Kidney (tissue), 14 donors: ENCODE results near the gene KATNB1. TPM values are rescaled to one million over a fixed set of nuclear protein-coding genes. Genes with fewer than 3 reads are reported as not detected.

Source experiments
- DNase-seq, 5 donors: peaks; one replicate each; pipeline ENCODE4 v3.0.0-alpha.2; 2013 to 2020
- FAIRE-seq: peaks from 2 replicates; lab custom pipeline; 2012; peaks lifted over from hg19 to GRCh38; lab: Jason Lieb, UNC
- H3K27ac ChIP-seq, 2 donors: one replicate each; pipeline ENCODE4 v1.7.0; 2013; ENCODE audit warnings: low read depth in 2 of 2, low read length in 2 of 2, inconsistent platforms in 1 of 2
- H3K27me3 ChIP-seq: one replicate; pipeline ENCODE4 v1.7.1; 2013; ENCODE audit warnings: low read length, inconsistent platforms; ENCODE audit not compliant: control insufficient read depth, insufficient read depth
- H3K36me3 ChIP-seq, 3 donors: one replicate each; pipeline versions ENCODE4 v1.7.0 to v1.7.1; 2013; ENCODE audit warnings: low read length in 3 of 3, control low read depth in 1 of 3, inconsistent platforms in 1 of 3; ENCODE audit not compliant: insufficient read depth in 3 of 3, control insufficient read depth in 2 of 3
- H3K4me1 ChIP-seq, 3 donors: one replicate each; pipeline versions ENCODE4 v1.7.0 to v1.7.1; 2013; ENCODE audit warnings: low read length in 3 of 3, inconsistent platforms in 1 of 3, low read depth in 1 of 3; ENCODE audit not compliant: control insufficient read depth in 2 of 3, insufficient read depth in 2 of 3
- H3K4me3 ChIP-seq, 3 donors: one replicate each; pipeline versions ENCODE4 v1.7.0 to v1.8.1; 2013; ENCODE audit warnings: low read length in 3 of 3, control low read depth in 1 of 3, inconsistent platforms in 1 of 3
- H3K9ac ChIP-seq, 3 donors: one replicate each; pipeline versions ENCODE4 v1.7.0 to v1.7.1; 2013; ENCODE audit warnings: low read length in 3 of 3, control low read depth in 1 of 3, inconsistent platforms in 1 of 3
- H3K9me3 ChIP-seq, 3 donors: one replicate each; pipeline versions ENCODE4 v1.7.0 to v1.7.1; 2013; ENCODE audit warnings: low read length in 3 of 3, control low read depth in 1 of 3, inconsistent platforms in 1 of 3; ENCODE audit not compliant: control insufficient read depth in 2 of 3, insufficient read depth in 1 of 3
- intact Hi-C: fragments of 100-400 bp; cut with DNase I; formaldehyde crosslinking; loops from one replicate; pipeline ENCODE4 v1.11.1; 2022
- polyA plus RNA-seq: library from polyadenylated mRNA; stranded (reverse); fragments of 350-450 nt; fragmentation: Illumina TruSeq; extraction: RNeasy Lipid Tissue Mini Kit (QIAGEN cat#74804); gene quantifications from one replicate; pipeline ENCODE4 v1.2.3, GENCODE V29; 2014; ENCODE audit warnings: low read depth, low replicate concordance; ENCODE audit not compliant: insufficient read depth
- total RNA-seq: library from RNA; stranded (reverse); fragmentation: NEBNext Ultra II Directional; extraction: Animal tissue kit (Norgen Biotek cat#: 25700); gene quantifications from one replicate; pipeline ENCODE4 v1.2.1, GENCODE V29; 2021
- TF ChIP-seq, protein P1 (sequence below): IDR thresholded peaks from 3 replicates; pipeline ENCODE4 v1.5.1; 2012; ENCODE audit warnings: mild to moderate bottlenecking, moderate library complexity, borderline replicate concordance; ENCODE audit not compliant: insufficient read depth; ENCODE audit errors: extremely low read depth
- donor health status: control.
- donor health status: control.
- donor health status: control.
- donor health status: control.
- donor health status: control.
- donor health status: DM: yes; HTN: yes; CAD: no.
- donor health status: Normal renal cell carcinoma (clear cell type).

The KATNB1 gene
- total and polyA plus RNA-seq, 2 donors from 2014 or later = 13.9 to 14.5 TPM

DNA sequence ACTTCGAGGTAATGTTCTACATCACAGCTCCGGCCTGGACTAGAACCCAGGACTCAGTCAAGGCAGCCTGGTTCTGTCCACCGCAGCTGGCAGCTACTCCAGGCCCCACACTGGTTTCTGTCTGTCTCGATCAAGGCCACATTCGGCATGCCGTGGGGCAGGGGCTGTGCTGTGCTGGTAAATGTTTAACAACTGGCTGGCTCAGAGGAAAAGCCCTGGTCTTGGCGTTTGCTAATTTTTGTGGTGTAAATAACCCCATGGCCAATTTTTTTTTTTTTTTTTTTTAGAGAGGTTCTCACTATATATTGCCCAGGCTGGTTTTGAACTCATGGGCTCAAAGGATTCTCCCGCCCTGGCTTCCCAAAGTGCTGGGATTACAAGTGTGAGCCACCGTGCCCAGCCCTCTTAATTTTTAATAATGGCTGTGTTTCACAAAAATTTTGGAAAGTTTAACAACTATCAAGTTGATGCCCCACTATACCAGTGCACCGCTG lies 41.3 kb upstream of the KATNB1 start:
- no peak overlapping the region for H3K27ac ChIP-seq
- no peaks in the 10 kb centered on the region for H3K36me3 ChIP-seq
- no peak overlapping the region for H3K9ac ChIP-seq
- intact Hi-C loops = no loop called here
- TF ChIP-seq, protein P1, sequence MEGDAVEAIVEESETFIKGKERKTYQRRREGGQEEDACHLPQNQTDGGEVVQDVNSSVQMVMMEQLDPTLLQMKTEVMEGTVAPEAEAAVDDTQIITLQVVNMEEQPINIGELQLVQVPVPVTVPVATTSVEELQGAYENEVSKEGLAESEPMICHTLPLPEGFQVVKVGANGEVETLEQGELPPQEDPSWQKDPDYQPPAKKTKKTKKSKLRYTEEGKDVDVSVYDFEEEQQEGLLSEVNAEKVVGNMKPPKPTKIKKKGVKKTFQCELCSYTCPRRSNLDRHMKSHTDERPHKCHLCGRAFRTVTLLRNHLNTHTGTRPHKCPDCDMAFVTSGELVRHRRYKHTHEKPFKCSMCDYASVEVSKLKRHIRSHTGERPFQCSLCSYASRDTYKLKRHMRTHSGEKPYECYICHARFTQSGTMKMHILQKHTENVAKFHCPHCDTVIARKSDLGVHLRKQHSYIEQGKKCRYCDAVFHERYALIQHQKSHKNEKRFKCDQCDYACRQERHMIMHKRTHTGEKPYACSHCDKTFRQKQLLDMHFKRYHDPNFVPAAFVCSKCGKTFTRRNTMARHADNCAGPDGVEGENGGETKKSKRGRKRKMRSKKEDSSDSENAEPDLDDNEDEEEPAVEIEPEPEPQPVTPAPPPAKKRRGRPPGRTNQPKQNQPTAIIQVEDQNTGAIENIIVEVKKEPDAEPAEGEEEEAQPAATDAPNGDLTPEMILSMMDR = no peak
- no peak overlapping the region for H3K4me3 ChIP-seq
- DNase-seq (peak in 2 of 5 donors; percentile 21 to 67), FAIRE-seq (no peak)
- no peaks in the 10 kb centered on the region for H3K27me3 ChIP-seq
- peaks cover 0 to 4% (median 0%) of the 10 kb centered on the region in 3 donors for H3K4me1 ChIP-seq
- no peaks in the 10 kb centered on the region for H3K9me3 ChIP-seq

DNA sequence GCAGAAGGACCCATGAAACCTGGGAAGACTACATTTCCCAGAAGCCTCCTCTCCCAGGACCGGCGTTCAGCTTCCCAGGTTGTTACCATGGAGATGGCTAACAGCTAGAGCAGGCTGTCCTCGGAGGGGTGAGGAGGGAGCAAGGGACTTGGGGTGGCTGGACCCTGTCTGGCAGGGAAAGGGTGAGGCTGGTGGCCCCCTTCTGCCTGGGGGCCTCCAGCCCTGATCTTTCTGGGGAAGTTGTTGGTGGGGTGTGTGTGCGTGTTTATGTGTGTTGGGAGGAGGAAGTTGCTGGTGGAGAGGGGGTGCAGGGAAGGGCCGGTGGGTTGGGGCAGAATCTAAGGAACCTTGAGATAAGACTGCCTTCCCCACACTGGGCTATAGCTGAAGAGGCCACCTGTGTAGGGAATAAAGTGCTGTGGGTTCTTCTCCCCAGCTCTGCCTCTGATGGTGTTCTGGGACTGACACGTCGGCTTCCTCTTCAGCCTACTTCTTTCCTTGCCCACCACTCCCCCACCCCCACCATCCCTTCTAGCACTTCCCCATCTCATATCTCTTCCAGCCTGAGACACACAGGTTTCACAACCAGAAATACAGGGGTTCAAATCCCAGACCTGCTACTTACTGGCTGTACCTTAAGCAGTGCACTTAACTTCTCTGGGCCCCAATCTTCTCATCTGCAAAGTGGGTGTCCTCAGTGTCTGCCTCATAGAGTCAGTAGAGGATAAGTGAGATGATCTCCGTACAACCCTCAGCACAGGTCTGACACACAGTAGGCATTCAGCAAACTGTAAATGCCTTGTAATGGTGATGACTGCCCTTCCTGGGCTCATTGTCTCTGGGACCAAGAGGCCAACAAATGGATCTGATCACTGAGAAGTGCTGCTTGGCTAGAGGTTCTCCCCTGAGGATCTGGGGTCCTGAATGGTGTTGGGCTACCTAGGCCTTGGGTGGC lies 40.6 kb upstream of the KATNB1 start, which contains the start of gene DRC7:
Gene DRC7, plus strand, starts transcription at position 82 of the 955 bp plus-strand sequence. CDS start 3,144 bp downstream, outside the sequence.
- DNase-seq = peak in 4 of 5 donors; percentile 80 to 91 (median 84)
- TF ChIP-seq, protein P1 = no peak
- H3K4me3 ChIP-seq = peak within 1 kb of the TSS; percentile 28 to 53 (median 35)
- H3K9ac ChIP-seq = no peak within 1 kb of the TSS
- H3K36me3 ChIP-seq = no peaks in the 10 kb centered on the region
- H3K27ac ChIP-seq = no peak within 1 kb of the TSS
- H3K9me3 ChIP-seq = no peaks in the 10 kb centered on the region
- FAIRE-seq = no peak
- H3K4me1 ChIP-seq = peaks cover 0 to 4% (median 0%) of the 10 kb centered on the region in 3 donors
- intact Hi-C loops = no loop called here
- no peaks in the 10 kb centered on the region for H3K27me3 ChIP-seq

DNA sequence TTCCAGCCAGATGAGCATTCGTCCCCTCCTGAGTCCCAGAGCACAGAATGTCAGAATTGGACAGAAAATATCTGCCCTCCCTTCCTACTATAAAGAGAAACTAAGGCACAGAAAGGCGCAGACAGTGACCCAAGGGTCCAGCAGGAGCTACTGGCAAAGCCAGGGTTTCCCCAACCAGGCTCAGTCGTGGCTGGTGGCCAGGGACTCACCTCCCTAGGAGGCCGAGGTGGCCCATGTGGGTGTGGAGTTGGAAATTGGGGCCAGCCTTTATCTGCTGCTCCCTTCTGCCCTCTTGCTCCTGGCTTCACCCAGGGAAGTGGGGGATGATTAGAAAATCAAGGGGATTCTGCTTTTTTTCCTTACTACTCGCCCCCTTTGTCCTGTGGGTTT lies 39.9 kb upstream of the KATNB1 start:
- no peaks in the 10 kb centered on the region for H3K27me3 ChIP-seq
- TF ChIP-seq, protein P1 = no peak
- DNase-seq (no peak), FAIRE-seq (no peak)
- no peak overlapping the region for H3K9ac ChIP-seq
- peaks cover 0 to 4% (median 0%) of the 10 kb centered on the region in 3 donors for H3K4me1 ChIP-seq
- no peak overlapping the region for H3K27ac ChIP-seq
- no peak overlapping the region for H3K4me3 ChIP-seq
- intact Hi-C loops = no loop called here
- H3K36me3 ChIP-seq = no peaks in the 10 kb centered on the region
- no peaks in the 10 kb centered on the region for H3K9me3 ChIP-seq
